GM18520 (cell line): ENCODE measurements around the gene IREB2.

Source experiments
- ATAC-seq: cut with Tn5 transposase; IDR thresholded peaks from one replicate; pipeline ENCODE4 v1.9.1; 2021; ENCODE audit not compliant: unreplicated experiment

Gene IREB2

GRCh38 chr15:78540141-78540870 lies 102.3 kb downstream of the IREB2 start, which contains the start of gene PSMA4:
PSMA4 (plus strand) TSS chr15:78540444; CDS start chr15:78541928, 1,484 bp downstream.
- ATAC-seq, result peak; percentile 70

GRCh38 chr15:78540871-78541743 lies 103.1 kb downstream of the IREB2 start:
- ATAC-seq, result no peak

GRCh38 chr15:78541744-78542034 lies 103.7 kb downstream of the IREB2 start:
- ATAC-seq, result no peak

- ATAC-seq, result no peak
Measured at GRCh38 chr15:78542647-78543046, 104.6 kb downstream of the IREB2 start.

- ATAC-seq, result no peak
Measured at GRCh38 chr15:78550194-78550593, 112.2 kb downstream of the IREB2 start.

GRCh38 chr15:78550815-78551214 lies 112.8 kb downstream of the IREB2 start:
- no peak for ATAC-seq
